ENCODE data around the gene RASSF5. TPM values are rescaled to one million over a fixed set of nuclear protein-coding genes. Genes with fewer than 3 reads are reported as not detected.

Gene RASSF5
- total and polyA plus RNA-seq, 9 of the 15 experiments (the other 6 are each of a cell fraction or from before 2014, with no cell fraction given) = 6.1 to 41.0 (median 25.2) TPM

GRCh38 chr1:206503591-206504362 is 3.6 kb upstream of the RASSF5 start (continued):
- TF ChIP-seq RBBP5 (IDR thresholded peaks at IDR 0.05; ENCODE audit: borderline replicate concordance, insufficient read depth, low read length, poor library complexity, severe bottlenecking) (peak; percentile 47), ZNF57 (CRISPR knock-in tag; IDR thresholded peaks at IDR 0.05) (no peak), XRCC5 (IDR thresholded peaks at IDR 0.05; ENCODE audit: low read depth, low read length) (no peak), TCF3 (CRISPR knock-in tag; IDR thresholded peaks at IDR 0.05) (no peak), E2F1 (CRISPR knock-in tag; IDR thresholded peaks at IDR 0.05) (no peak), ETS2 (tag; IDR thresholded peaks at IDR 0.05; ENCODE audit: borderline replicate concordance, poor library complexity, severe bottlenecking) (no peak), CBX8 (IDR thresholded peaks at IDR 0.05; ENCODE audit: borderline replicate concordance, extremely low read depth, low read depth, low read length, poor library complexity, severe bottlenecking) (no peak), JUN (IDR thresholded peaks at IDR 0.05; ENCODE audit: borderline replicate concordance, low read depth, low read length) (peak; percentile 90), JUN (CRISPR knock-in tag; IDR thresholded peaks at IDR 0.05; ENCODE audit: borderline replicate concordance) (0 out of 2 replicates have a peak, but pooled peaks have one; percentile 72), ZNF431 (CRISPR knock-in tag; IDR thresholded peaks at IDR 0.05) (no peak), ZNF655 (CRISPR knock-in tag; IDR thresholded peaks at IDR 0.05) (no peak), ZBTB7A (IDR thresholded peaks at IDR 0.05; ENCODE audit: borderline replicate concordance, control insufficient read depth, low read depth, low read length) (0 out of 2 replicates have a peak, but pooled peaks have one; percentile 35), POLR2AphosphoS2 (IDR thresholded peaks at IDR 0.05; ENCODE audit: low read length) (no peak), TAL1 (IDR thresholded peaks at IDR 0.05) (no peak), TFAM (CRISPR knock-in tag; conservative IDR thresholded peaks at IDR 0.05) (no peak), NR1H2 (CRISPR knock-in tag; IDR thresholded peaks at IDR 0.05) (no peak), DIDO1 (tag; IDR thresholded peaks at IDR 0.05; ENCODE audit: low read depth) (no peak), TEAD2 (tag; IDR thresholded peaks at IDR 0.05) (no peak), ZNF277 (CRISPR knock-in tag; IDR thresholded peaks at IDR 0.05; ENCODE audit: borderline replicate concordance) (no peak), SP1 (CRISPR knock-in tag; IDR thresholded peaks at IDR 0.05) (no peak), ZNF143 (CRISPR knock-in tag; IDR thresholded peaks at IDR 0.05) (no peak), ELK3 (CRISPR knock-in tag; IDR thresholded peaks at IDR 0.05) (no peak), SIRT6 (IDR thresholded peaks at IDR 0.05; ENCODE audit: low read depth, low read length) (no peak), HLTF (IDR thresholded peaks at IDR 0.05) (no peak)

Measured in K562 (cell line).